Activated gamma-delta T cell treated with anti-CD3 and anti-CD28 coated beads, Interleukin-2, amount 50 U/mL, for 16 hours (primary cell): ENCODE results near the gene SCYGR6.
"Not testable (repeated sequence)": the region's sequence is repeated elsewhere in the genome, so short reads cannot be mapped to it uniquely, and the experiment has no call there.

Experiments
- DNase-seq: peaks from one replicate; pipeline ENCODE4 v3.0.0-alpha.2; 2020; ENCODE audit warnings: low read depth

SCYGR6 gene

GRCh38 chr2:227724394-227725039, at the start of gene SCYGR6:
Gene SCYGR6 (minus strand): TSS chr2:227724757. CDS start chr2:227724757, 0 bp downstream.
- no peak for DNase-seq

GRCh38 chr2:227774011-227774624, 49.6 kb upstream of the SCYGR6 start:
- no peak for DNase-seq

DNA sequence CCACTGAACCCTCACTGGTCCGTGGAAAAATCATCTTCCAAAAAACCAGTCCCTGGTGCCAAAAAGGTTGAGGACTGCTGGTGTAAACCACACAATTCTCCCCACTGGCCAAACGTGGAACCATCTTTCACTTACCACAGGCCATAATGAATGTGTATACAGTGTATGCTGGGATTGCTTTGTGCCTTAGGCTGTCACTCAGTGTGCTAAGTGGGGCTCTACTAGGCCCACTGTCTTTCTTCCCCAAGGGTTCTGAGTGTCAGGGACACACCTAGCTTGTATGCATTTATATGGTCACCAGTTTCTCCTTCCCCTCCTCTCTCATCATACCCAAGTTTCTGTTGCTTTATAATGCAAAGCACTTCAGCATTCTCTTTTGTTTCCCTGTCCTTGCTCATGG, 48.4 kb upstream of the SCYGR6 start:
- no peak for DNase-seq

DNA sequence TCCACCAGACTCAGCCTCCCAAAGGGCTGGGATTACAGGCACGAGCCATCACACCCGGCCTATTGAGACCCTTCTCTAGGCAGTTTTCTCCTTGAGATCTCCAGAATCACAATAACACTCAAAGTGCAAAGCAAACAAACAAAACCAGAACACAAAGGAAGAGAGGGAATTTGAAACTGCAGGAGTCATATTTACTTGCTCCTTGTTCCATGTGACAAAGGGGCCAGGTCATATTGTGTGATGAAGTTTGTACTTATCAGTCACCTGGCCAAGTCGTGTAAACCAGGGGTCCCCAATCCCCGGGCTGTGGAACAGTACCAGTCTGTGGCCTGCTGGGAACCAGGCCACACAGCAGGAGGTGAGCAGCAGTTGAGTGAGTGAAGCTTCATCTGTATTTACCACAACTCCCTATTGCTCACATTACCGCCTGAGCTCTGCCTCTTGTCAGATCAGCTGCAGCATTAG, 47.7 kb upstream of the SCYGR6 start:
- DNase-seq, result no peak

DNA sequence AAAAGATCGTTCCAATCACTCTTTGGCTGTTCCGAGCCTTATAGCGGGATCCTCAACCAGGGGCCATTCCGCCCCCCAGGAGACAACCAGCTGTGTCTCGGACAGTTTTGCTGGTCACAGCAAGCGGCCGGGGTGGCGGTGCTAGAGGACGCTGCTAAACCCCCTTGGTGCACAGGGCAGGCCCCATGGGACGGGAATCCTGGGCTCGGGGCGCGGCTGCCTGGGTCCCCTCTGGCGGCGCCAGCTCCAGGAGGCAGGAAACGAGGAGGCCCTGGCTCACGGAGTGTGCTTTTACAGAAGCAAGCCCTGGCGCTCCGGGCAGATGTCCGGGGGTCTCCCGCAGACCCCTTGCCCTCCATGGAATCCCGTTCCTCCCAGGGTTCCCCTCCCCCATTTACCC, 43.3 kb upstream of the SCYGR6 start:
- no peak for DNase-seq

DNA sequence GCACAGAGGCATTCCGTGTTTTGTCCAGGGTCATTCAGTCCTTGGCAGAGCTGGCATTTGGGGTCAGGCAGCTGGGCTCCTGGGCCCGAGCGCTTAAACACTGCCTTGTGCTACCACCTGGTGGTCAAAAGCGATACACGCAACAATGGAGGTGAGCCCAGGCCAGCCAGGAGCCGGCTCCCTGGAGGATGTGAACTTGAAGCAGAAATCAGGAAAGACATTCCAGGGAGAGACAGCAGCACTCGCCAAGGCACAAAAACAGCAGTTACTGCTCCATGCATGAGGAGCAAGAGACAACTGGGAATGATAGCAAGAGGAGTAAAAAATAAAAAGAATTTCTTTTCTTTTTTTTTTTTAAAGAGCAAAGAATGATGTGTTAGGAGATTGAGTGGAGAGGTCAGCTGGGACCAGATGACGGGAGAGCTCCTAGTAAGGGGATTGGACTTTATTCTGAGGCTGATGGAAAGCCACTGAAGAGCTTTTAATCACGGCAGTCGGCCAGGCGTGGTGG, 41.9 kb upstream of the SCYGR6 start:
- DNase-seq, result peak; percentile 27

DNA sequence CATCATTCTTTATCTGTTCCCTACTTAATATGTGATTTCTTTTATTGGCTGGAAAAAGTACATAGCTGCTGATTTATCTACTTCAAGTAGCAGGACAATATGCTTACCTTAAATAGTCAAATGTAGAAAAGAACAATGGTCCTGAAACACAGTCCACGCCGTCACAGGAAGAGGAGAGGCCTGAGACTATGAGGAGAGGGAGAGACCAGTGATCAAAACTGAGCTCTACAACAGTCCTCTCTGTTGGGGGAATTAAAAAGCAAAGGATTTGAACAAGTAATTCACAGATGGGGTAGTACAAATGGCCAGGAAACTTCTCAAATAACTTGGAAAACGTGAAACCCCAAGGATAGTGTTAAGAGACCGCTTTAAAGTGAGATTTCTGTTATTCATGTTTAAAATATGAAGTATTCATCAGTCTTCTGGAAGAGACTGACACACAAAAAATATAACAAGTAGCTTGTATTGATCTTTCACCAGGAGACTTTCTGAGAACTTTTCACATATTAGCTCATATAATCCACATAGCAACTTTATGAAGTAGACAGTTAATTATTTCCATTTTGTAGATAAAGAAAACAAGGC, 41.3 kb upstream of the SCYGR6 start:
- no peak for DNase-seq

GRCh38 chr2:227761740-227762476, 37.4 kb upstream of the SCYGR6 start:
- no peak for DNase-seq

- no peak for DNase-seq
Measured at GRCh38 chr2:227759411-227760118, 35.0 kb upstream of the SCYGR6 start.

- DNase-seq, result not testable (repeated sequence)
Measured at GRCh38 chr2:227756261-227756660, 31.7 kb upstream of the SCYGR6 start.

DNA sequence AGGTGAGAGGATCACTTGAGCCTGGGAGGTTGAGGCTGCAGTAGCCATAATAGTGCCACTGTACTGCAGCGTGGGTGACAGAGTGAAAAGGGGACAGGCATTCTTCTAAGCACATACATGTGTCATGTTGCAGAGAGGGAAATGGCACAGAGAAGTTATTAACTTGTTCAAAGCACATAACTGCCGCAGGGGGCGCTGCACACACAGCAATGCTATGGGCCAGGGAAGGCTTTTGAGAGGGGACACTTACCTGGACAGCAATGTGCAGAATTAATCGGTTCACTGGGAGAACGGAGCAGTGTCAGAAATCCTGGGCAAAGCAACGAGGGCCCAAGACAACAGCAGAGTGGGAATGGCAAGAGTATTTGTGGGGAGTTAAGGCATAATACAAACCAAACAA, 23.5 kb upstream of the SCYGR6 start:
- DNase-seq, result no peak

DNA sequence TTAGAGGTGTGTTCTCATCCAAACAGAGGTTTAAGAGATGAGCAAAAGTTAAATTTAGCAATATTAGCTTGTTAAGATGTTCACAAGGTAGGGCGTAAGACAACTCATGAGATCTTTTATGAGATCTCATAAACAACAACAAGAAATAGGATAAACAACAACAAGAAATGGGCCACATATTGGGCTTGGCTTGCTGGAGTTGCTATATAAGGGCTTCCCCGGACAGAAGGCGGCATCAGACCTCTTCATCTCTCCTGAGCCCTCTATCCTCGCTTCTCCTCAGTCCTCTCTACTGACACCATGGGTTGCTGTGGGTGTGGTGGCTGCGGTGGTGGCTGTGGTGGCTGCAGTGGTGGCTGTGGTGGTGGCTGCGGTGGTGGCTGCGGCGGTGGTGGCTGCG, 21.0 kb upstream of the SCYGR6 start, which contains the start of gene SCYGR8:
TSS of gene SCYGR8 (plus strand) at position 301 of the 400 bp plus-strand sequence. CDS start at position 301, 0 bp downstream.
- DNase-seq, result no peak

- DNase-seq, result not testable (repeated sequence)
Measured at GRCh38 chr2:227740705-227741104, 16.1 kb upstream of the SCYGR6 start.

DNA sequence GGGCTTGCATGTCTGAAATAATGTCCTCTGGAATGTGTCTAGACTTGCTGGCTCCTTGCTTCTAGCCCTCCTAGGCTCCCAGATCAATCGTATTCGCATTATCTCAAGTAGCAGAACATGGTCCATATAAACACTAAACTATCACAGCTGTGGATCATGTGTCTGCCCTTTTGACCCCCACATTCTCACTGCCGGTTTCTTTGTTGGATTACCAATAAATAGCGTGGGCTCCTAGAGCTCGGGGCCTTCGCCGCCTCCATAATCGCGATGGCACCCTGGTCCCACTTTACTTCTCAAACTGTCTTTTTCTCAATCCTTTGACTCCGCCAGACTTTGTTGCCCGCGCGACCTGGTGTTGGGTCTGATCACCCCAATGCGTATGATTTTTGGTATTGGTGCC, 14.8 kb upstream of the SCYGR6 start:
- no peak for DNase-seq

DNA sequence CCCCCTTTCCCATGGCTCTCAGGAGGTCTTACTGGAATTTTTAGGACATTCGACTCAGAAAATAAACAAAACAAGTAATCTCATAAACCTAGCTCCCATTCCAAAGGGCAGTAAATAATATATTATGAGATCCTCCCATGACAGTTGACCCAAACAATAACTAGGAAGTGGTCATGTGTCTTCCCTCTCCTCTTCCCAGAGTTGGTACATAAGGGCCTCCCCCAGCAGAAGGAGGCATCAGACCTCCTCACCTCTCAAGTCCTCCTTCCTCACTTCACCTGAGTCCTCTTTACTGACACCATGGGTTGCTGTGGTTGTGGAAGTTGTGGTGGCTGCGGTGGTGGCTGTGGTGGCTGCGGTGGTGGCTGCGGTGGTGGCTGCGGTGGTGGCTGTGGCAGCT, 3.5 kb upstream of the SCYGR6 start, which contains the start of gene SCYGR7:
TSS of gene SCYGR7 (plus strand) at position 301 of the 400 bp plus-strand sequence. CDS start at position 301, 0 bp downstream.
- no peak for DNase-seq

- not testable (repeated sequence) for DNase-seq
Measured at GRCh38 chr2:227722821-227723220, 1.7 kb downstream of the SCYGR6 start.

GRCh38 chr2:227720680-227721079, 3.9 kb downstream of the SCYGR6 start:
- DNase-seq, result no peak

DNA sequence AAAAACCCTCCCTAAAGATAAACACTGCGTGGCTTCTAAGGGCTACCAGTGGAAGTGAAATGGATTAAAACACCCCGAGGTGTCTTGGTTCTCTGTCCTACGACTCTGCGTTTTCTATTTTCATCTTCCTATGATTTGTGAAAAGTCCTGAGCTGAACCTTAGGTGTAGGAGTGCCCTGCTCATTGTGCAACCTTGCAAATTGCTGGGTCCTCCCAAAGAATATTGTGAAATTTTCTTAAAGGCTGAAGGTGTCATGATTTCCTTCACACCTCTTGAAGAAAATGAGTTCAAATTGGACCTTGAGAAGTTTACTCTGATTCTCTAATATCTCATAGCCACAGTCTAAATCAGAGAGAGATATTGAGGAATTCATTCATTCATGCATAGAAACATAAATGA, 4.9 kb downstream of the SCYGR6 start:
- no peak for DNase-seq

- DNase-seq, result no peak
Measured at GRCh38 chr2:227717687-227718567, 6.6 kb downstream of the SCYGR6 start, which contains the start of gene SLC19A3. Gene SLC19A3 (minus strand): TSS chr2:227718028. CDS start chr2:227702318, 15,710 bp downstream.

DNA sequence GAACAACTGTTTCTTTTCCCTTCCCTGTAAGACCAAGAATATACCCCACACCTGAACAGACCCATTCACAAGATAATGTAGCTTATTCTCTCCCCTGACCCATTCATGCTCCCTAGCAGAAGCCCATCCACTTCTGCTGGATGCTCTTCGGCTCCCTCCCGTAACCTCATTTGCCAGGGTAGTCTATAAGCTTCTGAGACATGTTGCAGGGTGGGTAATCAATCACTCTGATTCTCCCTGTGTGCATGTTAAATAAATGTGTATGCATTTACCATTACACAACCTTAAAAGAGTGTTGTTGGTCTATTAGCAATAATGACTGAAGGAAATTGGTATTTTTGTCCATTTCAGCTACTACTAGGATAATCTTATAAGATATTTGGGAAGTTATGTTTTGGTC, 8.1 kb downstream of the SCYGR6 start:
- no peak for DNase-seq
